Spleen (tissue), 7 donors: ENCODE data around the gene SH3BP1.

Experiments
- CTCF ChIP-seq, 11 experiments: fragments of 200-600 bp in 7 of 11; fragments of 450-650 bp in 4 of 11; sonication (generic) in 4 of 11; IDR thresholded peaks in 8 of 11; conservative IDR thresholded peaks in 3 of 11; 1 replicate in 7 of 11; 2 replicates in 4 of 11; pipeline versions ENCODE4 v1.4.0 to v1.8.0; 2016 to 2021; ENCODE audit warnings: antibody characterized with exemption in 11 of 11, inconsistent platforms in 4 of 11, mild to moderate bottlenecking in 1 of 11
- POLR2A ChIP-seq, 3 donors: fragments of 450-650 bp; IDR thresholded peaks; one replicate each; pipeline ENCODE4 v1.5.1; 2017; ENCODE audit warnings: antibody characterized with exemption in 3 of 3, mild to moderate bottlenecking in 1 of 3
- donor health status: DM: no; HTN: no; CAD: no; lungs with moderate emphysema.
- donor health status: DM: no; HTN: no; CAD: no.
- donor health status: DM: no; HTN: no; CAD: no.

- TF ChIP-seq POLR2A (IDR thresholded peaks at IDR 0.05) (no peak), CTCF (IDR thresholded peaks at IDR 0.05 in 8 of 11, conservative IDR thresholded peaks at IDR 0.05 in 3 of 11) (no peak)
These were observed 38.9 kb downstream of the SH3BP1 start for GRCh38 chr22:37678372-37678771.
